Vagina (tissue), 2 donors: Measurements from ENCODE around the gene ASCC2. TPM values are rescaled to one million over a fixed set of nuclear protein-coding genes. Genes with fewer than 3 reads are reported as not detected.
A peak's percentile ranks its signal among the peaks of the same experiment; 100 is the strongest.

Experiments
- DNase-seq, 2 donors: peaks; one replicate each; pipeline ENCODE4 v3.0.0-alpha.2; 2017; ENCODE audit errors: extremely low spot score in 2 of 2
- H3K27ac ChIP-seq: fragments of 200-600 bp; sonication (generic); one replicate; pipeline ENCODE4 v1.5.1; 2019
- H3K27me3 ChIP-seq: fragments of 200-600 bp; sonication (generic); one replicate; pipeline ENCODE4 v1.5.1; 2019
- H3K36me3 ChIP-seq, 2 donors: fragments of 200-600 bp; sonication (generic); one replicate each; pipeline ENCODE4 v1.5.1; 2017 to 2019
- H3K4me1 ChIP-seq: fragments of 200-600 bp; sonication (generic); one replicate; pipeline ENCODE4 v1.5.1; 2019
- H3K4me3 ChIP-seq, 2 donors: fragments of 200-600 bp; sonication (generic); 1 replicate in 1 of 2; 2 replicates in 1 of 2; pipeline ENCODE4 v1.5.1; 2016 to 2019
- H3K9me3 ChIP-seq: fragments of 200-600 bp; sonication (generic); one replicate; pipeline ENCODE4 v1.5.1; 2019
- CTCF ChIP-seq, 3 experiments: fragments of 450-650 bp in 2 of 3; fragments of 200-600 bp in 1 of 3; sonication (generic) in 1 of 3; IDR thresholded peaks; one replicate each; pipeline ENCODE4 v1.5.1; 2017 to 2019; ENCODE audit warnings: antibody characterized with exemption in 3 of 3, mild to moderate bottlenecking in 2 of 3, moderate library complexity in 2 of 3
- POLR2A ChIP-seq, 2 donors: fragments of 450-650 bp; IDR thresholded peaks; one replicate each; pipeline ENCODE4 v1.6.1; 2017; ENCODE audit warnings: antibody characterized with exemption in 2 of 2, mild to moderate bottlenecking in 2 of 2, moderate library complexity in 2 of 2
- POLR2AphosphoS5 ChIP-seq, 2 donors: sonication (generic); formaldehyde crosslinking; IDR thresholded peaks; one replicate each; pipeline ENCODE4 v1.9.0; 2017; ENCODE audit warnings: antibody characterized with exemption in 2 of 2, mild to moderate bottlenecking in 2 of 2, low read depth in 1 of 2; ENCODE audit not compliant: insufficient read depth in 1 of 2
- intact Hi-C: fragments of 100-400 bp; cut with DNase I; formaldehyde crosslinking; loops from one replicate; pipeline ENCODE4 v1.15.1; 2023
- total RNA-seq: library from RNA; depleted of rRNA; stranded (reverse); fragments of >200 nt; gene quantifications from one replicate; pipeline ENCODE4 v1.2.3, GENCODE V29; 2016

Gene ASCC2
- total RNA-seq, 1 donor from 2014 or later: 62.6 TPM

GRCh38 chr22:29855611-29856181, 17.6 kb upstream of the ASCC2 start:
- Histone ChIP-seq H3K27ac (no peak overlapping the region), H3K9me3 (no peaks in the 10 kb centered on the region), H3K4me3 (no peak overlapping the region), H3K36me3 (no peaks in the 10 kb centered on the region), H3K4me1 (no peaks in the 10 kb centered on the region), H3K27me3 (no peaks in the 10 kb centered on the region)
- DNase-seq: no peak
- no peak for TF ChIP-seq POLR2AphosphoS5 (IDR thresholded peaks at IDR 0.05; ENCODE audit: insufficient read depth in 1 of 2, low read depth in 1 of 2)
- TF ChIP-seq POLR2A (IDR thresholded peaks at IDR 0.05): no peak
- no peak for TF ChIP-seq CTCF (IDR thresholded peaks at IDR 0.05)
- intact Hi-C loops: no loop called here

- no peaks in the 10 kb centered on the region for H3K4me1 ChIP-seq
- H3K27me3 ChIP-seq: no peaks in the 10 kb centered on the region
- no peaks in the 10 kb centered on the region for H3K36me3 ChIP-seq
- TF ChIP-seq CTCF (IDR thresholded peaks at IDR 0.05) (no peak), POLR2AphosphoS5 (IDR thresholded peaks at IDR 0.05; ENCODE audit: insufficient read depth in 1 of 2, low read depth in 1 of 2) (no peak), POLR2A (IDR thresholded peaks at IDR 0.05) (no peak)
- H3K9me3 ChIP-seq: no peaks in the 10 kb centered on the region
- no peak for DNase-seq
- intact Hi-C loops: no loop called here
- H3K4me3 ChIP-seq: no peak overlapping the region
- no peak overlapping the region for H3K27ac ChIP-seq
These were observed 16.4 kb upstream of the ASCC2 start for GRCh38 chr22:29854432-29854831.

GRCh38 chr22:29848111-29848510, 10.0 kb upstream of the ASCC2 start:
- no peak overlapping the region for H3K4me3 ChIP-seq
- TF ChIP-seq POLR2A (IDR thresholded peaks at IDR 0.05) (no peak), POLR2AphosphoS5 (IDR thresholded peaks at IDR 0.05; ENCODE audit: insufficient read depth in 1 of 2, low read depth in 1 of 2) (no peak), CTCF (IDR thresholded peaks at IDR 0.05) (no peak)
- no peaks in the 10 kb centered on the region for H3K36me3 ChIP-seq
- intact Hi-C loops: no loop called here
- H3K4me1 ChIP-seq: peaks cover 4% of the 10 kb centered on the region
- no peak for DNase-seq
- H3K9me3 ChIP-seq: no peaks in the 10 kb centered on the region
- no peaks in the 10 kb centered on the region for H3K27me3 ChIP-seq
- no peak overlapping the region for H3K27ac ChIP-seq

GRCh38 chr22:29846290-29846689, 8.2 kb upstream of the ASCC2 start:
- Histone ChIP-seq H3K36me3 (no peaks in the 10 kb centered on the region), H3K9me3 (no peaks in the 10 kb centered on the region), H3K4me3 (no peak overlapping the region), H3K27ac (no peak overlapping the region), H3K4me1 (peaks cover 6% of the 10 kb centered on the region), H3K27me3 (no peaks in the 10 kb centered on the region)
- TF ChIP-seq POLR2AphosphoS5 (IDR thresholded peaks at IDR 0.05; ENCODE audit: insufficient read depth in 1 of 2, low read depth in 1 of 2): no peak
- TF ChIP-seq POLR2A (IDR thresholded peaks at IDR 0.05): no peak
- TF ChIP-seq CTCF (IDR thresholded peaks at IDR 0.05): no peak
- DNase-seq: no peak
- intact Hi-C loops: no loop called here

- Histone ChIP-seq H3K27me3 (no peaks in the 10 kb centered on the region), H3K4me1 (peaks cover 6% of the 10 kb centered on the region), H3K9me3 (no peaks in the 10 kb centered on the region), H3K36me3 (no peaks in the 10 kb centered on the region), H3K4me3 (no peak overlapping the region), H3K27ac (no peak overlapping the region)
- no peak for DNase-seq
- TF ChIP-seq CTCF (IDR thresholded peaks at IDR 0.05) (no peak), POLR2AphosphoS5 (IDR thresholded peaks at IDR 0.05; ENCODE audit: insufficient read depth in 1 of 2, low read depth in 1 of 2) (peak in 1 of 2 donors; percentile 50)
- intact Hi-C loops: no loop called here
These were observed 4.7 kb upstream of the ASCC2 start for GRCh38 chr22:29842740-29843139.
